Adrenal gland (tissue), 12 donors: Measurements from ENCODE around the gene STARD5. TPM values are rescaled to one million over a fixed set of nuclear protein-coding genes. Genes with fewer than 3 reads are reported as not detected.

Experiments used
- DNase-seq, 7 donors: peaks; one replicate each; pipeline ENCODE4 v3.0.0-alpha.2; 2019 to 2020
- H3K27ac ChIP-seq, 5 donors: fragments of 200-600 bp; sonication (generic) in 4 of 5; 1 replicate in 3 of 5; 2 replicates in 2 of 5; pipeline versions ENCODE4 v1.5.1 to v1.8.0; 2016 to 2020; ENCODE audit warnings: mild to moderate bottlenecking in 1 of 5
- H3K27me3 ChIP-seq: fragments of 200-600 bp; 2 replicates; pipeline ENCODE4 v1.8.0; 2021
- H3K36me3 ChIP-seq, 2 donors: fragments of 200-600 bp; replicated peaks in 1 of 2; 1 replicate in 1 of 2; 2 replicates in 1 of 2; pipeline versions ENCODE4 v1.5.1 to v1.8.0; 2018 to 2022
- H3K4me1 ChIP-seq, 2 donors: fragments of 200-600 bp; replicated peaks in 1 of 2; 1 replicate in 1 of 2; 2 replicates in 1 of 2; pipeline versions ENCODE4 v1.5.1 to v1.8.0; 2018 to 2021
- H3K4me3 ChIP-seq, 4 donors: fragments of 200-600 bp; sonication (generic) in 3 of 4; one replicate each; pipeline ENCODE4 v1.5.1; 2016 to 2018
- H3K9me3 ChIP-seq, 3 donors: fragments of 200-600 bp; sonication (generic) in 1 of 3; replicated peaks in 1 of 3; 1 replicate in 2 of 3; 2 replicates in 1 of 3; pipeline versions ENCODE4 v1.5.1 to v1.8.0; 2016 to 2021
- CTCF ChIP-seq, 6 experiments: fragments of 450-650 bp in 4 of 6; fragments of 200-600 bp in 2 of 6; sonication (generic) in 1 of 6; IDR thresholded peaks; 1 replicate in 5 of 6; 2 replicates in 1 of 6; pipeline versions ENCODE4 v1.5.1 to v1.8.0; 2016 to 2021; ENCODE audit warnings: antibody characterized with exemption in 6 of 6, mild to moderate bottlenecking in 2 of 6, moderate library complexity in 1 of 6
- POLR2A ChIP-seq, 2 donors: fragments of 450-650 bp; IDR thresholded peaks; one replicate each; pipeline ENCODE4 v1.6.1; 2017; ENCODE audit warnings: antibody characterized with exemption in 2 of 2, mild to moderate bottlenecking in 2 of 2, moderate library complexity in 1 of 2
- WGBS, 4 donors: extraction: QIAGEN DNeasy Blood & Tissue Kit in 2 of 4; methylation state at CpG; one replicate each; pipeline versions ENCODE4 v1.1.5 to v1.1.7; 2013 to 2017; 5-methylcytosine and 5-hydroxymethylcytosine counted together
- intact Hi-C, 2 donors: fragments of 100-400 bp; cut with DNase I; formaldehyde crosslinking; loops; one replicate each; pipeline versions ENCODE4 v1.14.1 to v1.15.0; 2022 to 2023
- polyA plus RNA-seq, 3 donors: library from polyadenylated mRNA; stranded (reverse); fragments of 200-250 nt in 2 of 3; fragments of 350-450 nt in 1 of 3; fragmentation: Illumina TruSeq in 1 of 3; extraction: RNeasy Lipid Tissue Mini Kit (QIAGEN cat#74804) in 1 of 3; gene quantifications; one replicate each; pipeline ENCODE4 v1.2.3, GENCODE V29; 2013 to 2014
- total RNA-seq, 9 donors: library from RNA; depleted of rRNA in 4 of 9; stranded (reverse); fragments of >200 nt in 4 of 9; fragments of 120-200 nt in 1 of 9; fragmentation: NEBNext Ultra II Directional in 1 of 9; extraction: Animal tissue kit (Norgen Biotek cat#: 25700) in 1 of 9; gene quantifications; one replicate each; pipeline versions ENCODE4 v1.1.0 to v1.2.4, GENCODE V29; 2013 to 2023
- donor health status: healthy with polysubstance abuse.
- donor health status: Bipolar disorder and iron deficiency.
- donor health status: DM: yes; HTN: yes; CAD: no.
- donor health status: DM: no; HTN: no; CAD: no.
- donor health status: DM: no; HTN: no; CAD: no.
- donor health status: DM: yes; HTN: yes; CAD: no.

The STARD5 gene
- total and polyA plus RNA-seq, 12 donors = 0.97 to 6.1 (median 3.5) TPM

- intact Hi-C loops = no loop called here
- 61 to 78% (median 74%) methylated on average over 5 of the region's 5 CpGs for WGBS, 4 donors
- H3K36me3 ChIP-seq = no peaks in the 10 kb centered on the region
- no peaks in the 10 kb centered on the region for H3K27me3 ChIP-seq
- no peaks in the 10 kb centered on the region for H3K4me1 ChIP-seq
- DNase-seq = no peak
- no peak for TF ChIP-seq CTCF (IDR thresholded peaks at IDR 0.05)
- TF ChIP-seq POLR2A (IDR thresholded peaks at IDR 0.05) = no peak
- no peak overlapping the region for H3K27ac ChIP-seq
- H3K4me3 ChIP-seq = no peak overlapping the region
- no peaks in the 10 kb centered on the region for H3K9me3 ChIP-seq
Observed at GRCh38 chr15:81363718-81364500, 40.0 kb upstream of the STARD5 start.

GRCh38 chr15:81363276-81363675, 39.3 kb upstream of the STARD5 start:
- Histone ChIP-seq H3K9me3 (no peaks in the 10 kb centered on the region), H3K4me3 (no peak overlapping the region), H3K27me3 (no peaks in the 10 kb centered on the region), H3K36me3 (no peaks in the 10 kb centered on the region), H3K4me1 (no peaks in the 10 kb centered on the region), H3K27ac (no peak overlapping the region)
- 62 to 76% (median 67%) methylated on average over 3 of the region's 3 CpGs for WGBS, 4 donors
- intact Hi-C loops = no loop called here
- no peak for TF ChIP-seq POLR2A (IDR thresholded peaks at IDR 0.05)
- TF ChIP-seq CTCF (IDR thresholded peaks at IDR 0.05) = no peak
- DNase-seq = no peak

DNA sequence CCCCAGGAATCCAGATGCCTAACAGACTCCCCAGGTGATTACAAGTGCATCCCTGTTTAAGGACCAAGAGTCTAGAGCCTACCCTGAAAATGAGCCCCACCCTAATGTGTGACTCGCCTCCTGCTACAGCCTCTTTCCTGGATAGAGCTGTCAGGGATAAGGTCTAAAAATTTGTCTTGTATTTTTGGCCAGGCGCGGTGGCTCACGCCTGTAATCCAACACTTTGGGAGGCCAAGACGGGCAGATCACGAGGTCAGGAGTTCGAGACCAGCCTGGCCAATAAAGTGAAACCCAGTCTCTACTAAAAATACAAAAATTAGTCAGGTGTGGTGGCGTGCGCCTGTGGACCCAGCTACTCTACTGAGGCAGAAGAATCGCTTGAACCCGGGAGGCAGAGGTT, 38.8 kb upstream of the STARD5 start:
- intact Hi-C loops = no loop called here
- TF ChIP-seq CTCF (IDR thresholded peaks at IDR 0.05) = no peak
- TF ChIP-seq POLR2A (IDR thresholded peaks at IDR 0.05) = no peak
- no peaks in the 10 kb centered on the region for H3K4me1 ChIP-seq
- H3K36me3 ChIP-seq = no peaks in the 10 kb centered on the region
- DNase-seq = no peak
- H3K27ac ChIP-seq = no peak overlapping the region
- no peaks in the 10 kb centered on the region for H3K27me3 ChIP-seq
- 74 to 81% (median 76%) methylated on average over 11 of the region's 11 CpGs for WGBS, 4 donors
- no peaks in the 10 kb centered on the region for H3K9me3 ChIP-seq
- no peak overlapping the region for H3K4me3 ChIP-seq

DNA sequence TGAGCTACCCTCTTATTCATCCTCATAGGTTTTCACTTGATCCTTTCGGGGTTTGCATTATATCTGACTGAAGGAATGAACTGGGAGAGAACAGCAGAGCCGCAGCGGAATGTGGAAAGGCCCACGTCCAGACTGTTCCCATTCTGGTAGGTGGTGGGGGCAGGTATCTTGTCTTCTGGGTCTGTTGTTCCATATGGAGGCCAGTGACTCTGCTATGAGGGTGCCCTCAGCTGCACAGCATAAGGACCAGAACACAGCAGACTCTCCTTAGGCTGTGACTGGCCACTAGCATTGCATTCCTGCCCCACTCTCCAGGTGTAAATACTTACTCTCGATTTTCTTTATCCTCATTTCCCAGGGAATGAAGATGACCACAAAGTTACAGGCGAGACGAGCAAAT, 38.0 kb upstream of the STARD5 start:
- no peak for DNase-seq
- intact Hi-C loops = no loop called here
- no peaks in the 10 kb centered on the region for H3K9me3 ChIP-seq
- WGBS, 4 donors = 80 to 88% (median 83%) methylated on average over 7 of the region's 7 CpGs
- H3K27me3 ChIP-seq = no peaks in the 10 kb centered on the region
- no peak overlapping the region for H3K4me3 ChIP-seq
- no peaks in the 10 kb centered on the region for H3K36me3 ChIP-seq
- TF ChIP-seq POLR2A (IDR thresholded peaks at IDR 0.05) (no peak), CTCF (IDR thresholded peaks at IDR 0.05) (no peak)
- no peak overlapping the region for H3K27ac ChIP-seq
- H3K4me1 ChIP-seq = no peaks in the 10 kb centered on the region
